Endothelial cell (in vitro differentiated cells): ENCODE results near the gene PASK. TPM values are rescaled to one million over a fixed set of nuclear protein-coding genes. Genes with fewer than 3 reads are reported as not detected.
A peak's percentile ranks its signal among the peaks of the same experiment; 100 is the strongest.

Source experiments
- DNase-seq: peaks from one replicate; pipeline ENCODE4 v3.0.0; 2021; ENCODE audit warnings: low spot score
- H3K27ac Mint-ChIP-seq: one replicate; pipeline ENCODE4 v1.8.0; 2021; ENCODE audit warnings: mixed read lengths, inconsistent platforms; ENCODE audit not compliant: unreplicated experiment
- H3K27me3 Mint-ChIP-seq: one replicate; pipeline ENCODE4 v1.8.0; 2021; ENCODE audit warnings: mild to moderate bottlenecking, moderate library complexity, mixed read lengths, inconsistent platforms; ENCODE audit not compliant: unreplicated experiment
- H3K36me3 Mint-ChIP-seq: one replicate; pipeline ENCODE4 v1.8.0; 2021; ENCODE audit warnings: mild to moderate bottlenecking, low read depth, mixed read lengths, inconsistent platforms; ENCODE audit not compliant: unreplicated experiment
- H3K4me1 Mint-ChIP-seq: one replicate; pipeline ENCODE4 v1.8.0; 2021; ENCODE audit warnings: mild to moderate bottlenecking, mixed read lengths, inconsistent platforms; ENCODE audit not compliant: unreplicated experiment
- H3K4me3 Mint-ChIP-seq: one replicate; pipeline ENCODE4 v1.8.0; 2021; ENCODE audit warnings: mild to moderate bottlenecking, mixed read lengths, inconsistent platforms; ENCODE audit not compliant: unreplicated experiment
- H3K9me3 Mint-ChIP-seq: one replicate; pipeline ENCODE4 v1.8.0; 2021; ENCODE audit warnings: mixed read lengths, inconsistent platforms; ENCODE audit not compliant: unreplicated experiment
- CTCF ChIP-seq: fragments of 200-600 bp; sonication (generic); IDR thresholded peaks from one replicate; pipeline ENCODE4 v1.5.0; 2021; ENCODE audit warnings: antibody characterized with exemption; ENCODE audit not compliant: unreplicated experiment
- total RNA-seq: library from RNA; stranded (reverse); fragmentation: NEBNext Ultra II Directional; extraction: Animal tissue kit (Norgen Biotek cat#: 25700); gene quantifications from one replicate; pipeline ENCODE4 v1.2.1, GENCODE V29; 2021; ENCODE audit not compliant: unreplicated experiment

PASK gene
- total RNA-seq, 1 donor from 2014 or later: 39.7 TPM

- no peak for TF ChIP-seq CTCF
- Mint-ChIP-seq H3K36me3 (peaks cover 9% of the 10 kb centered on the region), H3K27me3 (peaks cover 8% of the 10 kb centered on the region), H3K4me1 (no peaks in the 10 kb centered on the region), H3K4me3 (no peak overlapping the region), H3K9me3 (no peaks in the 10 kb centered on the region), H3K27ac (no peak overlapping the region)
- no peak for DNase-seq
These were observed 78.2 kb downstream of the PASK start for GRCh38 chr2:241070811-241071676.

GRCh38 chr2:241070361-241070760 is 78.9 kb downstream of the PASK start:
- DNase-seq: peak; percentile 3
- H3K4me1 Mint-ChIP-seq: no peaks in the 10 kb centered on the region
- H3K27ac Mint-ChIP-seq: no peak overlapping the region

GRCh38 chr2:241069821-241070281 is 79.4 kb downstream of the PASK start:
- Mint-ChIP-seq H3K9me3 (no peaks in the 10 kb centered on the region), H3K27me3 (peaks cover 10% of the 10 kb centered on the region), H3K27ac (no peak overlapping the region), H3K4me1 (no peaks in the 10 kb centered on the region), H3K4me3 (no peak overlapping the region), H3K36me3 (peaks cover 3% of the 10 kb centered on the region)
- TF ChIP-seq CTCF: no peak
- DNase-seq: peak; percentile 3

More at GRCh38 chr2:241070361-241070760, 78.9 kb downstream of the PASK start:
- peaks cover 7% of the 10 kb centered on the region for H3K36me3 Mint-ChIP-seq
- no peaks in the 10 kb centered on the region for H3K9me3 Mint-ChIP-seq
- no peak overlapping the region for H3K4me3 Mint-ChIP-seq
- peaks cover 10% of the 10 kb centered on the region for H3K27me3 Mint-ChIP-seq
- no peak for TF ChIP-seq CTCF

- H3K9me3 Mint-ChIP-seq: no peaks in the 10 kb centered on the region
- no peaks in the 10 kb centered on the region for H3K4me1 Mint-ChIP-seq
- H3K27ac Mint-ChIP-seq: no peak overlapping the region
- DNase-seq: no peak
- peaks cover 10% of the 10 kb centered on the region for H3K27me3 Mint-ChIP-seq
- H3K4me3 Mint-ChIP-seq: no peak overlapping the region
- no peak for TF ChIP-seq CTCF
- no peaks in the 10 kb centered on the region for H3K36me3 Mint-ChIP-seq
These were observed 80.1 kb downstream of the PASK start for GRCh38 chr2:241068942-241069810.
